Measurements from ENCODE around the gene FKBP14.

FKBP14 gene

DNA sequence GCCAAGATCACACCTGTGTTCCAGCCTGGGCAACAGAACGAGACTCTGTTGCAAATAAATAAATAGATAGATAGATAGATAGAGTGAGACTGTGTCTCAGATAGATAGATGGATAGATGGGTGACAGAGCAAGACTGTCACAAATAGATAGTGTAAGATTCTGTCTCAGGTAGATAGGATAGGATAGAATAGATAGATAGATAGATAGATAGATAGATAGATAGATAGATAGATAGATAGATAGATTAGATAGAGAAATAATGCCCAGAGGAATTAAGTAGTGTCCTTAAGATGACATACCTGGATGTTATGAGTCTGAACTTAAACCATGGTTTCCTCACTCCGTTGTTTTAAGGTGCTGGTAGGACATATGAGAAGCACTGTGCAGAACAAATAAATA is 9.7 kb upstream of the FKBP14 start:
- DNase-seq (ENCODE audit: extremely low spot score, insufficient read length, low read depth), result no peak
- no peak for FAIRE-seq

DNA sequence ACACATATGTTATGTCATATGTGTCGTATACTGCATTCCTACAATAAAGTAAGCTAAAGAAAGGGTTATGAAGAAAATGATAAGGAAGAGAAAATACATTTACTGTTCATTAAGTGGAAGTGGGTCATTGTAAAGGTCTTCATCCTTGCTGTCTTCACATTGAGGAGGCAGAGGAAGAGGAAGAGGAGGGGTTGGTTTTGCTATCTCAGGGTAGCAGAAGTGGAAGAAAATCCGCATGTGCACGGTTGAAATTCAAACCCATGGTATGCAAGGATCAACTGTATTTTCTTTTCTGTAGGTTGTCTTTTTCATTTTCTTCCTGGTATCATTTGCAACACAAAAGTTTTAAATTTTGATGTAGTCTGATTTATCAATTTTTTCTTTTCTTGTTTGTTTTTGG is 8.0 kb upstream of the FKBP14 start:
- no peak for DNase-seq (ENCODE audit: extremely low spot score, insufficient read length, low read depth)
- FAIRE-seq, result no peak

DNA sequence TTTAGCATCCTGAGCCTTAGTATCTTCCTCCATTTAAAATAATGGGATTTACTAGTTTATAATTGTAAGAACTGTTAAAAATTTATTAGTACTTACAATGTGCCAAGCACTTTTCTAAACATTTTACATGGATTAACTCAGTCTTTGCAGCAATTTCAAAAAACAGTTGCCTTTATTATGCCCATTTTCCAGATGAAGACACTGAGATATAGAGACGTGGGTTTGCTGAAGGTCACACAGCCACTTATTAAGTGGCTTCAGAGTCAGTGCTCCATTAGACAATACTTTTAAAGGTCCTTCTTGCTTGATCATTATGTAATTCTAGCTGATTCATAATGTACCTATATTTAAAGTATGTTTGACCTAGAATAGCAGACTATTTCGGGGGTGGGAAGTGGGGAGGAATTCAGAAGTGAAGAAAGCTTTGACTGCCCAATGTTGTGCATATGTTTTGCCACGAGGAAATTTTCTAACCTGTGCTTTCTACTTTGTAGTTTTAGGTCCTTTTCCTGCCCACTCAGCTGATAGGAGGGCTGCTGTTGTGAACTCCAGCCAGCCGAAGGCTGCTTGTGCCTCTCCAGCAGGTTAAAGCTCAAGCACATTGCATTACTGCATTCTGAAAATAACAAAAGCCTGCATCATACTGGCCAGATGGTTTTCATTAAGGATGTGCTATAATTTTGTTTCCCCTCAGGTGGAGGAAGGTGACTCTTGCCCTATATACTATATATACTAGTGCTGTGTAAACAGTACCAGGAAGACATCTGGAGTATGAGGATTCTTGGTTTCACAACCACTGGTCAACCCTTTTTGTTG is 6.0 kb upstream of the FKBP14 start:
- FAIRE-seq (no peak), DNase-seq (ENCODE audit: extremely low spot score, insufficient read length, low read depth) (no peak)

GRCh38 chr7:30029696-30030095 is 3.2 kb upstream of the FKBP14 start:
- FAIRE-seq (peak; percentile 24), DNase-seq (ENCODE audit: extremely low spot score, insufficient read length, low read depth) (no peak)

DNA sequence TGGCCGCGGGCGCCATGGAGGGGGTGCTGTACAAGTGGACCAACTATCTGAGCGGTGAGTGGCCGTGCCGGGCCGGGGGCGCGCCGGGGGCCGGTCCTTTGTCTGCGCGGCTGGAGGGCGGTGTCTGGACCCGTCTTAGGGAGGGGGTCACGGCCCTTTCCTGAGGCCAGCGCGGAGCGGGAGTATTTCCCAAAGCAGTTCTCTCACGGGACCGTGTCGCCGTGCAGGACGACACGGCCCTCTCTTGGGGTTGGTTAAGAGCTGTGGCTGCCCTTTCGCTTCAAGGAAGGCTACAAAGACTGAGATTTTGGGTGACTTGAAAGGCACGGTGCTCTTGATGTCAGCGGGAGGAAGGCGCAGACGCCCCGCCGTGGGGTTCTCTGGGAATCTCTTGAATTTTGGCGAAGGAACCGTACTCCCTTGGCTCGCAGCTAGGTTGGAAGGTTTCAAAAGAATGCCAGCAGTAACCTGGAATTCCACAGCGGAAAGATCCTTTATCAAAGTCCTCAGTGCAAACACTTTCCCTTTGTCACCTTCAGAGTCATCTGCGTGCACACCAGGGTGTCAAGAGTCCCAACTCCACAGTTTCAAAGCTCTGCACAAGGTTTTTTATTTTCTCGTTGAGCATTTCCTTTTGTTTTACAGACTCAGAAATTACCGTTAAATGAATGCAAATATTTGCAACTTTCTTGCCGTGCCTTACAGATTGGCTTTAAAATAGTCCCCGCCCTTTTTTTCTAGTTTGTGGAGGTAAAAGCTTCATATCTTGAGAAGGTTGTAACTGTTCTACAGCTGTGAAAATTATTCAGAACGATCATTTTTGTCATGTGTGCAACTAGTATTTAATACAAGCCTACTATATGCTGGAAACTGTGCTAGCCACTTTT is 2.5 kb upstream of the FKBP14 start:
- no peak for DNase-seq (ENCODE audit: extremely low spot score, insufficient read length, low read depth)
- FAIRE-seq, result peak; percentile 72

- FAIRE-seq (peak; percentile 91), DNase-seq (ENCODE audit: extremely low spot score, insufficient read length, low read depth) (peak; percentile 67)
Observed at GRCh38 chr7:30028216-30028748, 1.8 kb upstream of the FKBP14 start, which contains the start of gene PLEKHA8. Gene PLEKHA8, plus strand, starts transcription at chr7:30028412. Its CDS starts 351 bp downstream, at chr7:30028763.

GRCh38 chr7:30027740-30028215 is 1.3 kb upstream of the FKBP14 start:
- no peak for DNase-seq (ENCODE audit: extremely low spot score, insufficient read length, low read depth)
- no peak for FAIRE-seq

DNA sequence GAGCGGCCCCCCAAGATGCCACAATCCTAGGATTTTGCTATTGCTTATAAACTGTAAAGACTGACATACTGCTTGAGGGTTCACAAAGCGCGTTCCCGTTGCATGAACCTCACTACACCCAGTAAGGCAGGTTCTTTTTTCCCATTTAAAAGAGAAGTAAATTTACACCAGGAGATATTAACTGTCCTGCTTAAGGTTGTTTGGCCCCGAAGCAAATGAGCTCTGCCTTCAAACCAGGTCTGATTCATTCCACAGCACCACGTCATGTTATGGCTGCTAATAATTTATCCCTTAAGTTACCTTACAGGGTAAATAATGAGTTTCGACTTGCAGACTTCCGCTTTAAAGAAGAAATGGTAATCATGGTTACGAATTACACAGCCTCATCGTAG is 559 bp upstream of the FKBP14 start:
- FAIRE-seq (no peak), DNase-seq (ENCODE audit: extremely low spot score, insufficient read length, low read depth) (no peak)

GRCh38 chr7:30023524-30023923 is 3.0 kb downstream of the FKBP14 start:
- no peak for FAIRE-seq
- no peak for DNase-seq (ENCODE audit: extremely low spot score, insufficient read length, low read depth)

DNA sequence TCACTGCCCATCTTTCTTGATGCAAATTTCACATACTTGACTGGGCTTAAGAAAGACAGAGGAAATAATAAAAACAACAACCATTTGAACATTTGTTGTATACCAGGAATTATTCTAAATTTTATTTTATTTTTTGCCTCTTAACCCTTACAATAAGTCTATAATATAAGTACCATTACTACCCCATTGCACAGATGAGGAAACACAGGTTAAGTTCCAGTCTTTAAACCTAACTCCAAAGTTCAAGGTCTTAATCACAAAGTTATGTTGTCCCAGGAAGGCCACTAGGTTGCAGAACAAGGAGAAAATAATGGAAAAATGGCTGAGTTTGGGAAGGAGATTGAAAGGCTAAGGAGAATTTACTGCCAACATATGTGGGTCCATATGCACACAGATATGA is 3.5 kb downstream of the FKBP14 start:
- FAIRE-seq (no peak), DNase-seq (ENCODE audit: extremely low spot score, insufficient read length, low read depth) (no peak)

DNA sequence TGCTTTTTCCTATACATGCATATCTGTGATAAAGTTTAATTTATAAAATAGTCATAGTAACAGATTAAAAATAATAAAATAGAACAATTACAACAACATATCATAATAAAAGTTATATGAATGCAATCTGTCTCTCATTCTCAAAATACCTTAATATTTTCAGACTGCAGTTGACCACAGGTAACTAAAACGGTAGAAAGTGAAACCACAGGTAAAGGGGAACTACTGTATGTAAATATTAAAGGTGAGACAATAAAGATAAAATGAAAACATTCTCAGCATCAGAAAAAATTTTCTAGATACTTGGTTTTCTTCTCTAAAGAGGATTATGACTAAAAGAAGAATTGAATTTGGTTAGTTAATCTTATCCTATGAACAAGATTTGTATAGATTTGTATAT is 6.0 kb downstream of the FKBP14 start:
- peak; percentile 63 for FAIRE-seq
- DNase-seq (ENCODE audit: extremely low spot score, insufficient read length, low read depth), result no peak

GRCh38 chr7:30019960-30020359 is 6.5 kb downstream of the FKBP14 start:
- FAIRE-seq (no peak), DNase-seq (ENCODE audit: extremely low spot score, insufficient read length, low read depth) (no peak)

- FAIRE-seq (no peak), DNase-seq (ENCODE audit: extremely low spot score, insufficient read length, low read depth) (no peak)
Observed at GRCh38 chr7:30019387-30019786, 7.1 kb downstream of the FKBP14 start.

DNA sequence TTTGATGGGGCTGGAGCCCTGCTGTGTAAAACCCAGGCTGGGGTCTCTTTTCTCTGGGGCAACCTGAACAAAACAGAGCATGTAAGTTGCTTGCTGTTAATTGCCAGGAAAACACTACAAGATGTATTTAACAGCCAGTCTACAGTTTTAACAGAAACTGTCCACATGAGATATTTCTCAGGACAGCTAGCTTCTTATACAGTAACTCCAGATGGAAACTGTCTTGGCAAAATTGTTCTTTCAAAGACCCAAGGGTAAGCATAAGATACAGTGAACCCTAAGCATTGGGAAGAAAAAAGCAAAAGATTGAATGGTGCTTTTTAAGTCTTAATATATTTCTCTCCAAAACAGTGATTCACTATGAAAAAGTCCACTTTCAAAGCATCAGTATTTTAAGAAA is 8.1 kb downstream of the FKBP14 start:
- DNase-seq (ENCODE audit: extremely low spot score, insufficient read length, low read depth) (no peak), FAIRE-seq (no peak)

GRCh38 chr7:30012757-30013156 is 13.7 kb downstream of the FKBP14 start:
- no peak for FAIRE-seq

GRCh38 chr7:30010021-30010420 is 16.5 kb downstream of the FKBP14 start:
- DNase-seq (ENCODE audit: extremely low spot score, insufficient read length, low read depth) (no peak), FAIRE-seq (no peak)

More at GRCh38 chr7:30012757-30013156, 13.7 kb downstream of the FKBP14 start:
- DNase-seq (ENCODE audit: extremely low spot score, insufficient read length, low read depth), result no peak

GRCh38 chr7:30005464-30005863 is 21.0 kb downstream of the FKBP14 start:
- no peak for FAIRE-seq

DNA sequence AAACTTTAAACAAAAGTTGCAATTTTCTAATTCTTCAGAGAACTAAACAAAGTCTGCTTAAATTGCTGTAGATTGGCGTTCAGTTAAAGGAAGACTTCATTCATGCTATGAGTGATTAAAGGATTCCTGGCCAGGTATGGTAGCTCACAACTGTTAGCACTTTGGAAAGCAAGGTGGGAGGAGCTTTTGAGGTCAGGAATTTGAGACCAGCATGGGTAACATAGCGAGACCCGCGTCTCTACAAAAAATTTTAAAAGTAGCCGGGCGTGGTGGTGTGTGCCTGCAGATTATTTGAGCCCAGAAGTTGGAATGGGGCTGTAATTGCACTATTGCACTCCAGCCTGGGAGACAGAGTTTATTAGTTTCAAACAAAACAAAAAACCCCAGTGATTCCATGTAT is 23.4 kb downstream of the FKBP14 start:
- DNase-seq (ENCODE audit: extremely low spot score, insufficient read length, low read depth) (no peak), FAIRE-seq (no peak)

More at GRCh38 chr7:30005464-30005863, 21.0 kb downstream of the FKBP14 start:
- no peak for DNase-seq (ENCODE audit: extremely low spot score, insufficient read length, low read depth)

GRCh38 chr7:30001998-30002397 is 24.5 kb downstream of the FKBP14 start:
- FAIRE-seq, result no peak

GRCh38 chr7:29998489-29998888 is 28.0 kb downstream of the FKBP14 start:
- DNase-seq (ENCODE audit: extremely low spot score, insufficient read length, low read depth) (no peak), FAIRE-seq (no peak)

More at GRCh38 chr7:30001998-30002397, 24.5 kb downstream of the FKBP14 start:
- DNase-seq (ENCODE audit: extremely low spot score, insufficient read length, low read depth), result no peak

- FAIRE-seq, result peak; percentile 47
- DNase-seq (ENCODE audit: extremely low spot score, insufficient read length, low read depth), result no peak
Observed at GRCh38 chr7:29996321-29996720, 30.2 kb downstream of the FKBP14 start.

Data from GM18507 (cell line).